H1 (cell line): ENCODE results near the gene CHSY3.

Experiments
- EZH2 ChIP-seq: fragments of 200-600 bp; sonication (generic); IDR thresholded peaks from 2 replicates; pipeline ENCODE4 v1.7.1; 2012; ENCODE audit warnings: low read depth, mild to moderate bottlenecking, moderate library complexity, low read length, inconsistent platforms; ENCODE audit not compliant: severe bottlenecking
- FOSL1 ChIP-seq: IDR thresholded peaks from 2 replicates; pipeline ENCODE4 v1.6.1; 2011; ENCODE audit warnings: mild to moderate bottlenecking, low read depth, low read length, moderate library complexity; ENCODE audit not compliant: insufficient read depth
- GABPA ChIP-seq: IDR thresholded peaks from 2 replicates; pipeline ENCODE4 v1.6.1; 2011; ENCODE audit warnings: mild to moderate bottlenecking, low read length, moderate library complexity, borderline replicate concordance; ENCODE audit not compliant: insufficient read depth
- GTF2F1 ChIP-seq: IDR thresholded peaks from 2 replicates; pipeline ENCODE4 v1.6.1; 2012; ENCODE audit warnings: low read depth, low read length, improper control_type of control experiment, borderline replicate concordance
- HDAC6 ChIP-seq: IDR thresholded peaks from one replicate; pipeline ENCODE4 v1.7.1; 2012; ENCODE audit warnings: low read depth, mild to moderate bottlenecking, inconsistent platforms, low read length, moderate library complexity
- POLR2A ChIP-seq, 2 experiments: IDR thresholded peaks; 1 replicate in 1 of 2; 2 replicates in 1 of 2; pipeline ENCODE4 v1.6.1; 2011; ENCODE audit warnings: low read depth in 2 of 2, low read length in 2 of 2, mild to moderate bottlenecking in 2 of 2; ENCODE audit errors: control extremely low read depth in 1 of 2
- POLR2AphosphoS5 ChIP-seq: IDR thresholded peaks from 2 replicates; pipeline ENCODE4 v1.6.1; 2011; ENCODE audit warnings: low read depth, low read length
- SRF ChIP-seq: IDR thresholded peaks from 2 replicates; pipeline ENCODE4 v1.6.1; 2011; ENCODE audit warnings: mild to moderate bottlenecking, low read depth, low read length, moderate library complexity
- TAF1 ChIP-seq: IDR thresholded peaks from 2 replicates; pipeline ENCODE4 v1.6.1; 2011; ENCODE audit warnings: mild to moderate bottlenecking, low read depth, low read length
- TCF12 ChIP-seq: IDR thresholded peaks from 2 replicates; pipeline ENCODE4 v1.6.1; 2011; ENCODE audit warnings: low read depth, mild to moderate bottlenecking, low read length
- ZNF274 ChIP-seq: IDR thresholded peaks from 2 replicates; pipeline ENCODE4 v1.7.0; 2012; ENCODE audit warnings: low read length, borderline replicate concordance; ENCODE audit errors: extremely low read depth
- TF ChIP-seq, protein P1 (sequence below), 3 experiments: IDR thresholded peaks; 1 replicate in 2 of 3; 2 replicates in 1 of 3; pipeline versions ENCODE4 v1.5.1 to v1.6.1; 2011; ENCODE audit warnings: low read length in 3 of 3, mild to moderate bottlenecking in 3 of 3, inconsistent platforms in 2 of 3, low read depth in 1 of 3, moderate library complexity in 1 of 3; ENCODE audit not compliant: insufficient read depth in 1 of 3; ENCODE audit errors: control extremely low read depth in 1 of 3

DNA sequence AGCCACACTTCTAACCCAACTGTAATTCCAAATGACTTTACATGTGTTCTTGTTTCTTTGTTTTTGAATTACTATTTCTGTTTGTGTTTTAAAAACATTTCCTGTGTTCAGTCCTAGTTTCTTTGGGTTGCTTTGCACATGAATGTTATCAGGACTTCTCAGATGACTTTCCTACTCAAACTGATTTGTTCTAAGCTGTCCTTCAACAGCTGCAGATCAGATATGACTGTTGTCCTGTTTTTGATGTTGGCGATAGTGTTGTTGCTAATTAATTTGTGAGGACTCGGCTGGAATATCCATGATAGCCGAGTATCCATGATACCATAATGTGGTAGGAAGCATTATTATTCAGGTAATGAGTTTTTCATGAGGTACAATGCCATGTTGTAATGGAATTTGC lies 98.6 kb downstream of the CHSY3 start:
- TF ChIP-seq GTF2F1: no peak
- no peak for TF ChIP-seq ZNF274
- TF ChIP-seq, protein P1, sequence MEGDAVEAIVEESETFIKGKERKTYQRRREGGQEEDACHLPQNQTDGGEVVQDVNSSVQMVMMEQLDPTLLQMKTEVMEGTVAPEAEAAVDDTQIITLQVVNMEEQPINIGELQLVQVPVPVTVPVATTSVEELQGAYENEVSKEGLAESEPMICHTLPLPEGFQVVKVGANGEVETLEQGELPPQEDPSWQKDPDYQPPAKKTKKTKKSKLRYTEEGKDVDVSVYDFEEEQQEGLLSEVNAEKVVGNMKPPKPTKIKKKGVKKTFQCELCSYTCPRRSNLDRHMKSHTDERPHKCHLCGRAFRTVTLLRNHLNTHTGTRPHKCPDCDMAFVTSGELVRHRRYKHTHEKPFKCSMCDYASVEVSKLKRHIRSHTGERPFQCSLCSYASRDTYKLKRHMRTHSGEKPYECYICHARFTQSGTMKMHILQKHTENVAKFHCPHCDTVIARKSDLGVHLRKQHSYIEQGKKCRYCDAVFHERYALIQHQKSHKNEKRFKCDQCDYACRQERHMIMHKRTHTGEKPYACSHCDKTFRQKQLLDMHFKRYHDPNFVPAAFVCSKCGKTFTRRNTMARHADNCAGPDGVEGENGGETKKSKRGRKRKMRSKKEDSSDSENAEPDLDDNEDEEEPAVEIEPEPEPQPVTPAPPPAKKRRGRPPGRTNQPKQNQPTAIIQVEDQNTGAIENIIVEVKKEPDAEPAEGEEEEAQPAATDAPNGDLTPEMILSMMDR (IDR thresholded peaks at IDR 0.05; ENCODE audit: control extremely low read depth in 1 of 3, insufficient read depth in 1 of 3, low read depth in 1 of 3, low read length in 3 of 3): no peak
- no peak for TF ChIP-seq FOSL1
- TF ChIP-seq SRF: no peak
- TF ChIP-seq HDAC6: no peak
- no peak for TF ChIP-seq TCF12
- no peak for TF ChIP-seq POLR2A (IDR thresholded peaks at IDR 0.05; ENCODE audit: control extremely low read depth in 1 of 2, low read depth in 2 of 2, low read length in 2 of 2)
- TF ChIP-seq GABPA: no peak
- TF ChIP-seq POLR2AphosphoS5: no peak
- no peak for TF ChIP-seq TAF1
- no peak for TF ChIP-seq EZH2
